Measurements from ENCODE around the gene KRT76.
"Not testable (repeated sequence)": the region's sequence is repeated elsewhere in the genome, so short reads cannot be mapped to it uniquely, and the experiment has no call there.

Gene KRT76

DNA sequence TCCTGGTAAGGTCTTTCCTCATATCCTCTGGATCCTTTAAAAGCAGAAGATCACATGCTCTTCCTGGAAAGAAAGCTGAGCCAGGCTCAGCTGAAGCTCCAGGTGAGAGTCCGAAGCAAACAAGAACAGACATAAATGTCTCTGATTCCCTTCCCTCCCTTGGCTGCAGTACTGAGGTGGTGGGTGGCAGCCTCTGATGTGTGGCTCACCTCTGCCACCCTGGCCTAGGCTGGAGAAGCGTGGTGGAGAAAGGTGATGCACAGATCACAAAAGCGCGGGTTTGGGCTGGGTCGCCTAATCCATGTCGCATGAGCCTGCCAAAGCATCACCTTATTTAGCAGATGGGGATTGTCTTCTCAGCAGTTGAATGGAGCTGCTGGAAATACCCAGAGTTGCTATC is 2.8 kb upstream of the KRT76 start:
- DNase-seq = no peak

- DNase-seq = no peak
Observed at GRCh38 chr12:52778833-52779232, 1.7 kb upstream of the KRT76 start.

- DNase-seq = no peak
Observed at GRCh38 chr12:52777566-52777965, 421 bp upstream of the KRT76 start.

GRCh38 chr12:52776435-52776834 is 710 bp downstream of the KRT76 start:
- no peak for DNase-seq

GRCh38 chr12:52774629-52775250 is 2.4 kb downstream of the KRT76 start:
- no peak for DNase-seq

GRCh38 chr12:52772772-52773171 is 4.4 kb downstream of the KRT76 start:
- no peak for DNase-seq

GRCh38 chr12:52772188-52772587 is 5.0 kb downstream of the KRT76 start:
- no peak for DNase-seq

- no peak for DNase-seq
Observed at GRCh38 chr12:52771505-52771904, 5.6 kb downstream of the KRT76 start.

DNA sequence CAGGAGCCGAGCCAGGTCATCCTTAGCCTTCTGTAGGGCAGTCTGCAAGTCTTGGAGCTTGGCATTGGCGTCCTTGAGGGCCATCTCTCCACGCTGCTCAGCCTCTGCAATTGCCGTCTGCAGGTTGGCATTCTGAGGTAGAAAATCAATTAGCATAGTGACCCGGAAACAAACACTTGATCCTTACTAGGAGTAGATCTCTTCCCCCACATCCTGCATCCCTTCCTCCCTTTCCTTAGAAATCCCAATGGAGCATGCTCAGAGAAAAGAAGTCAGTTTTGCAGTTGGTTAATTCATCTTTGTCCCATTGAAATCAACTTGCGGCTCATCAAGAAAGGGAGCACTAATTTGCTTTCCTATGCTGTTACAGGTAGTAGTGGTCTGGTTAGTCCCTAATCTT is 6.1 kb downstream of the KRT76 start:
- DNase-seq = no peak

GRCh38 chr12:52769946-52770345 is 7.2 kb downstream of the KRT76 start:
- DNase-seq = no peak

- no peak for DNase-seq
Observed at GRCh38 chr12:52769354-52769753, 7.8 kb downstream of the KRT76 start.

- DNase-seq = no peak
Observed at GRCh38 chr12:52768479-52769200, 8.5 kb downstream of the KRT76 start.

DNA sequence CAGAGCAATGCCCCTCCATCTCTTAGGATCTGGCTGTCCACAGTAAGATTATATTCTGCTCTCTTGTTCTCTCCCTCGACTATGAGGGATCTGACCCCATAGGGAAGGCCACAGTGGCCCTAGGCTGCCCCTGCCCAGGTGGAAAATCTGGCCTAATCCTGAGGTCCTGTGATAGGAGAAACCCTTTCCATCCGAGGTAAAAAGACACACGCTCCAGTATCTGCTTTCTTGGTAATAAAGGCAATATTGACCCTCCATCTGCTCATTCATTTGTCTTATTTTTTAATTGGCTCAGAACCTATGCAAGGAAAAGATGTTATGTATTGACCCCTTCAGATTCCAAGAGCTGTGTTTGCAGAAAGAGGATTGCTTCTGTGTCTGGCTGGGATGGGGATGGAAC is 9.7 kb downstream of the KRT76 start:
- DNase-seq = no peak

GRCh38 chr12:52767020-52767379 is 10.1 kb downstream of the KRT76 start:
- DNase-seq = no peak

DNA sequence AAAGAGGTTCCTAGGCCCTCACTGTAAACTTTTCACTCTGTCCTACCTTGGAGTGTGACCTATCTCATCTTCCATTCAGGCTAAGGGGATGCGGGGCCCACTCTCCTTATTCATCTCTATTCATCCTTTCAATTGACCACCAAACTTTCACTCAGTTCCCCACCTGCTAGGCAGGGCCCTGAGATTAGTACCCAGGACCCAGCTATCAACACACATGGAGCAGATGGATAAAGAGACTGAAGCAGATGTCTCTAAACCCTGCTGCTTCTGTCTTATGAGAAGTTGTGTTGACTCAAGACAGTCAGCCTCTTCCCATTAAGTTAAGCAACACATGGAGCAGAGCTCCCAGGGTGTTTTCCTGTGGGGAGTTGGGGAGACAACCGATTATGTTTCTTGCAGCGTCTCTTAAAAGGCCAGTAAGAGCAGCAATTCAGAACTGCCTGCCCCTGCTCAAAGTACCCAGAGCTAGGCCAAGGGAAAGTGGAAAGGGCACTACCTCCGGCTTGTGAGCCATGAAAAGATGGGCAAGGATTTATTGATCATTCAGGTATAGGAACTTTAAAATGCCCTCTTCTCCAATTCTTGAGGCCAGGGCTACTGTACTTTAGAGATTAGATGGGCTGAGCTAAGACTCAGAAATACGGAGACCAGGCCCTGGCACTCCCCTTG is 10.7 kb downstream of the KRT76 start:
- DNase-seq = no peak

- no peak for DNase-seq
Observed at GRCh38 chr12:52765702-52766101, 11.4 kb downstream of the KRT76 start.

DNA sequence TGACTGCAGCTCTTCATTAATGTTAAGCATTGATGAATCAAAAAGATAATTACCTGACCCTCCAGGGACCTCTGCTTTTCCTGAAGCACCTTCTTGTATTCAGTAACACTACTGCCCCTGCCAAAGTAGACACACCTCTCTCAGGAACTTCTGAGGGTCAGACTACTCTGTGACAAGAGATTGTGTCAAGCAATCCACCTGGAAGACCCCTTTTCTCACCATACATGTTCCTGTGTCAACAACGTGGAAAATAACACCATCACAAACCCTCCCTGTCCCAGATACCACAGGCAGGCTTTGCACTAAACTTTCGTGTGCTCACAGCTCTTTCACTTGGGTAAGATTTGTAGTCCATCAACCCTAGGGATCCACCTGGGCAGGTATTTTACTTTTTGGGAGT is 13.2 kb downstream of the KRT76 start:
- DNase-seq = no peak

DNA sequence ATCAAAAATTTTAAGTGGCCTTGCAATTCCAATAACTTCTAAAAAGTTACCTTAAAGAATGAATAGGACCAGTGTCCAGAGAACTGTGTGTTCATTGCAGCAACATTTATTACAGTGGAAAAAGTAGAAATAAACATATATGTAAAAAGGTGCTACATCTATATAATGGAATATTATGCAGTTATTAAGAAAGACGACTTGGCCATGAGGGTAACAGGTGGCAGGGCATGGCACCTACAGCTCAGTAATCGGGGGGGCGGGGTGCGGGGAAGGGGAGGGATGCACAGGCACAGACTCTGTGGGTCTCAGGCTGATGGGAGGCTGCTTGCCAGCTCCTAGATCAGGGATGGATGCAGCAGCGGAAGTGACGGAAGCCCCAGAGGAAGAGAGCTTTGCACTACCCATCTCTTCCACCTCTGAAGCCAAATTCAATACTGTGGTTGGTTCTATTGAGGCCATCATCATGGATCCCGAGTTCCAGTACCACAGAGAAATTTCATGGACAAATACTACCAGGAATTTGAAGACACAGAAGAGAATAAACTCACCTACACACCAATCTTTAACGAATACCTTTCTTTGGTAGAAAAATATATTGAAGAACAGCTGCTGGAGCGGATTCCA is 14.0 kb downstream of the KRT76 start:
- DNase-seq = no peak

DNA sequence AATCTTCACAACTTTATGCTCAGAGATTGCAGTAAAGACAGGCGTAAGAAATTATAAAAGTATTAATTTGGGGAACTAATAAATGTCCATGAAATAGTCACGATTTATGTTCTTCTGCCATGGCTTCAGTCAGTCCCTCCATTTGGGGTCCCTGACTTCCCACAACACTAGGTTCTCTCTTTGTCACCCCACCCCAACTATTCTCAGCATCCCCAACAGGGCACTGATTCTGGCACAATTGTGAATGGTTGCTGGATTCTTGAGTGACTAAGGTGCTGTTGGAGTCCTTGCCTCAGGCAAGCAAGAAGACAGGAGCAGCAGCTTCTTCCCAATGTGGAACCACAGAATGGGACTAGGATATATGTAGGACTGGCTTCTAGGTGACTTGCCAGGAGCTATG is 15.3 kb downstream of the KRT76 start:
- DNase-seq = no peak

- DNase-seq = not testable (repeated sequence)
Observed at GRCh38 chr12:52761218-52761617, 15.9 kb downstream of the KRT76 start.

GRCh38 chr12:52760623-52761022 is 16.5 kb downstream of the KRT76 start:
- DNase-seq = no peak

- no peak for DNase-seq
Observed at GRCh38 chr12:52759695-52760094, 17.4 kb downstream of the KRT76 start.

- DNase-seq = no peak
Observed at GRCh38 chr12:52759218-52759617, 17.9 kb downstream of the KRT76 start.

All from HCEC 1CT (cell line).